AG20443 (cell line): Measurements from ENCODE around the gene ATRIP.

ENCODE experiments used
- DNase-seq: peaks from one replicate; pipeline ENCODE4 v3.0.0; 2012; ENCODE audit warnings: low spot score, mixed read lengths

The ATRIP gene

GRCh38 chr3:48410205-48411040 lies 36.1 kb upstream of the ATRIP start:
- DNase-seq, result no peak

- DNase-seq, result no peak
Observed at GRCh38 chr3:48411041-48411588, 35.4 kb upstream of the ATRIP start.

- DNase-seq, result no peak
Observed at GRCh38 chr3:48411606-48412374, 34.7 kb upstream of the ATRIP start.

GRCh38 chr3:48412375-48413001 lies 34.0 kb upstream of the ATRIP start:
- DNase-seq, result no peak

GRCh38 chr3:48413086-48413485 lies 33.5 kb upstream of the ATRIP start:
- DNase-seq, result no peak

- no peak for DNase-seq
Observed at GRCh38 chr3:48413611-48414010, 32.9 kb upstream of the ATRIP start.

GRCh38 chr3:48414376-48415250 lies 31.9 kb upstream of the ATRIP start:
- DNase-seq, result no peak

- no peak for DNase-seq
Observed at GRCh38 chr3:48415251-48415953, 31.1 kb upstream of the ATRIP start.

- DNase-seq, result no peak
Observed at GRCh38 chr3:48416091-48416505, 30.4 kb upstream of the ATRIP start.

- DNase-seq, result no peak
Observed at GRCh38 chr3:48416546-48416945, 30.0 kb upstream of the ATRIP start.

- DNase-seq, result no peak
Observed at GRCh38 chr3:48417529-48418108, 28.9 kb upstream of the ATRIP start.

- DNase-seq, result no peak
Observed at GRCh38 chr3:48418140-48418539, 28.4 kb upstream of the ATRIP start.

GRCh38 chr3:48418651-48419050 lies 27.9 kb upstream of the ATRIP start:
- DNase-seq, result no peak

GRCh38 chr3:48419149-48419548 lies 27.4 kb upstream of the ATRIP start:
- DNase-seq, result no peak

GRCh38 chr3:48419597-48419996 lies 26.9 kb upstream of the ATRIP start:
- no peak for DNase-seq

GRCh38 chr3:48420561-48420960 lies 26.0 kb upstream of the ATRIP start:
- DNase-seq, result no peak

- DNase-seq, result no peak
Observed at GRCh38 chr3:48422272-48422671, 24.3 kb upstream of the ATRIP start.

GRCh38 chr3:48422681-48423080 lies 23.9 kb upstream of the ATRIP start:
- DNase-seq, result no peak

GRCh38 chr3:48423241-48423882 lies 23.2 kb upstream of the ATRIP start:
- no peak for DNase-seq
